Measurements from ENCODE around the gene SPPL2B. TPM values are rescaled to one million over a fixed set of nuclear protein-coding genes. Genes with fewer than 3 reads are reported as not detected.

The SPPL2B gene
- polyA plus RNA-seq, 1 of the 3 experiments (the other 2 are of a cell fraction) = 58.1 TPM

- WGBS (ENCODE audit: low lambda C conversion rate) = 87% methylated on average over 8 of the region's 21 CpGs
- no peak overlapping the region for H3K4me3 ChIP-seq (ENCODE audit: low read depth in 2 of 2, low read length in 1 of 2)
- peaks cover 21% of the 10 kb centered on the region for H3K27me3 ChIP-seq (ENCODE audit: insufficient read depth)
- H3K4me1 ChIP-seq (ENCODE audit: control insufficient read depth in 1 of 2, insufficient read depth in 2 of 2, low read depth in 1 of 2, low read length in 1 of 2) = peaks cover 0 to 10% of the 10 kb centered on the region in 2 experiments; a peak in 1 of 4 replicates
- TF ChIP-seq NRF1 (IDR thresholded peaks at IDR 0.05; ENCODE audit: low read depth, low read length) = no peak
- TF ChIP-seq REST (IDR thresholded peaks at IDR 0.05; ENCODE audit: low read depth, low read length) = no peak
- TF ChIP-seq RCOR1 (IDR thresholded peaks at IDR 0.05; ENCODE audit: low read length) = no peak
- no peak for TF ChIP-seq PBX3 (IDR thresholded peaks at IDR 0.05)
- no peak for TF ChIP-seq GATA2 (CRISPR knock-in tag; IDR thresholded peaks at IDR 0.05)
- TF ChIP-seq, protein P1, sequence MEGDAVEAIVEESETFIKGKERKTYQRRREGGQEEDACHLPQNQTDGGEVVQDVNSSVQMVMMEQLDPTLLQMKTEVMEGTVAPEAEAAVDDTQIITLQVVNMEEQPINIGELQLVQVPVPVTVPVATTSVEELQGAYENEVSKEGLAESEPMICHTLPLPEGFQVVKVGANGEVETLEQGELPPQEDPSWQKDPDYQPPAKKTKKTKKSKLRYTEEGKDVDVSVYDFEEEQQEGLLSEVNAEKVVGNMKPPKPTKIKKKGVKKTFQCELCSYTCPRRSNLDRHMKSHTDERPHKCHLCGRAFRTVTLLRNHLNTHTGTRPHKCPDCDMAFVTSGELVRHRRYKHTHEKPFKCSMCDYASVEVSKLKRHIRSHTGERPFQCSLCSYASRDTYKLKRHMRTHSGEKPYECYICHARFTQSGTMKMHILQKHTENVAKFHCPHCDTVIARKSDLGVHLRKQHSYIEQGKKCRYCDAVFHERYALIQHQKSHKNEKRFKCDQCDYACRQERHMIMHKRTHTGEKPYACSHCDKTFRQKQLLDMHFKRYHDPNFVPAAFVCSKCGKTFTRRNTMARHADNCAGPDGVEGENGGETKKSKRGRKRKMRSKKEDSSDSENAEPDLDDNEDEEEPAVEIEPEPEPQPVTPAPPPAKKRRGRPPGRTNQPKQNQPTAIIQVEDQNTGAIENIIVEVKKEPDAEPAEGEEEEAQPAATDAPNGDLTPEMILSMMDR (IDR thresholded peaks at IDR 0.05) = no peak
- TF ChIP-seq SMC3 (IDR thresholded peaks at IDR 0.05; ENCODE audit: low read depth, low read length) = no peak
- TF ChIP-seq NFIC (IDR thresholded peaks at IDR 0.05; ENCODE audit: borderline replicate concordance) = no peak
- no peak for TF ChIP-seq MAX (IDR thresholded peaks at IDR 0.05; ENCODE audit: low read depth)
- TF ChIP-seq USF2 (IDR thresholded peaks at IDR 0.05; ENCODE audit: borderline replicate concordance, low read depth, low read length) = no peak
- TF ChIP-seq TAF1 (IDR thresholded peaks at IDR 0.05; ENCODE audit: borderline replicate concordance, low read depth, low read length) = no peak
- no peak for TF ChIP-seq EP300 (IDR thresholded peaks at IDR 0.05; ENCODE audit: borderline replicate concordance in 1 of 2, low read depth in 1 of 2, low read length in 1 of 2)
- no peaks in the 10 kb centered on the region for H3K79me2 ChIP-seq (ENCODE audit: insufficient read depth)
- no peaks in the 10 kb centered on the region for H3K9me2 ChIP-seq
- no peaks in the 10 kb centered on the region for H3K9me3 ChIP-seq
- no peak overlapping the region for H3K27ac ChIP-seq (ENCODE audit: low read depth in 2 of 2, low read length in 1 of 2)
- H3K9ac ChIP-seq = no peak overlapping the region
- ChIA-PET POLR2A (no interaction called here), CTCF (no interaction called here)
- H3F3A ChIP-seq (replicated peaks; ENCODE audit: insufficient read depth) = no peaks in the 10 kb centered on the region
- DNase-seq = no peak
- no peaks in the 10 kb centered on the region for H4K20me1 ChIP-seq (ENCODE audit: insufficient read depth)
- no peak overlapping the region for H3K4me2 ChIP-seq
- H2AFZ ChIP-seq (ENCODE audit: low read depth) = no peak overlapping the region
- H3K36me3 ChIP-seq (replicated peaks in 1 of 2; ENCODE audit: control insufficient read depth in 1 of 2, insufficient read depth in 2 of 2, low read length in 1 of 2) = peaks cover 0 to 5% of the 10 kb centered on the region in 2 experiments
Observed at GRCh38 chr19:2356036-2356646, 27.7 kb downstream of the SPPL2B start.
